Neural progenitor cell (in vitro differentiated cells): ENCODE data around the gene DLEC1. TPM values are rescaled to one million over a fixed set of nuclear protein-coding genes. Genes with fewer than 3 reads are reported as not detected.

Experiments
- DNase-seq: peaks from one replicate; pipeline ENCODE4 v3.0.0-alpha.2; 2016; ENCODE audit warnings: low spot score
- H2AFZ ChIP-seq: fragments of 200-600 bp; sonication (generic); replicated peaks from 2 replicates; pipeline ENCODE4 v1.6.1; 2016; ENCODE audit warnings: antibody characterized with exemption
- H3F3A ChIP-seq: fragments of 200-600 bp; sonication (generic); 2 replicates; pipeline ENCODE4 v1.6.1; 2016; ENCODE audit warnings: antibody characterized with exemption, low read depth
- H3K27ac ChIP-seq: fragments of 200-600 bp; sonication (generic); 2 replicates; pipeline ENCODE4 v1.5.1; 2016; ENCODE audit warnings: mild to moderate bottlenecking
- H3K27me3 ChIP-seq: fragments of 200-600 bp; sonication (generic); 2 replicates; pipeline ENCODE4 v1.6.1; 2016; ENCODE audit warnings: mild to moderate bottlenecking, moderate library complexity
- H3K36me3 ChIP-seq: fragments of 200-600 bp; sonication (generic); 2 replicates; pipeline ENCODE4 v1.5.1; 2016
- H3K4me1 ChIP-seq: fragments of 200-600 bp; sonication (generic); 2 replicates; pipeline ENCODE4 v1.6.1; 2016; ENCODE audit warnings: mixed run types
- H3K4me2 ChIP-seq: fragments of 200-600 bp; sonication (generic); 2 replicates; pipeline ENCODE4 v1.6.1; 2016
- H3K4me3 ChIP-seq: fragments of 200-600 bp; sonication (generic); 2 replicates; pipeline ENCODE4 v1.5.1; 2016
- H3K79me2 ChIP-seq: fragments of 200-600 bp; sonication (generic); 2 replicates; pipeline ENCODE4 v1.6.1; 2016; ENCODE audit warnings: low read depth
- H3K9ac ChIP-seq: fragments of 200-600 bp; sonication (generic); 2 replicates; pipeline ENCODE4 v1.6.1; 2016
- H3K9me3 ChIP-seq: fragments of 200-600 bp; sonication (generic); 2 replicates; pipeline ENCODE4 v1.5.1; 2016; ENCODE audit warnings: low read depth
- H4K20me1 ChIP-seq: fragments of 200-600 bp; sonication (generic); 2 replicates; pipeline ENCODE4 v1.6.1; 2016; ENCODE audit warnings: low read depth
- H3K27ac Mint-ChIP-seq: 3 replicates; pipeline ENCODE4 v1.8.0; 2021; ENCODE audit warnings: mixed read lengths
- H3K27me3 Mint-ChIP-seq: 2 replicates; pipeline ENCODE4 v1.8.0; 2022; ENCODE audit warnings: low read depth, mild to moderate bottlenecking, inconsistent platforms, moderate library complexity, mixed read lengths; ENCODE audit not compliant: insufficient read depth
- H3K36me3 Mint-ChIP-seq: 3 replicates; pipeline ENCODE4 v1.8.0; 2021; ENCODE audit warnings: mixed read lengths
- H3K4me1 Mint-ChIP-seq: 3 replicates; pipeline ENCODE4 v1.8.0; 2021; ENCODE audit warnings: mixed read lengths
- H3K4me3 Mint-ChIP-seq: 3 replicates; pipeline ENCODE4 v1.8.0; 2021; ENCODE audit warnings: mild to moderate bottlenecking, moderate library complexity, mixed read lengths
- H3K9me3 Mint-ChIP-seq: 3 replicates; pipeline ENCODE4 v1.8.0; 2020; ENCODE audit warnings: mixed read lengths
- CTCF ChIP-seq: fragments of 200-600 bp; sonication (generic); IDR thresholded peaks from 2 replicates; pipeline ENCODE4 v1.5.1; 2017; ENCODE audit warnings: antibody characterized with exemption, mild to moderate bottlenecking
- EZH2 ChIP-seq: fragments of 200-600 bp; sonication (generic); IDR thresholded peaks from 2 replicates; pipeline ENCODE4 v1.6.1; 2017; ENCODE audit warnings: antibody characterized with exemption, mild to moderate bottlenecking, moderate library complexity
- EZH2phosphoT487 ChIP-seq: fragments of 200-600 bp; sonication (generic); IDR thresholded peaks from 2 replicates; pipeline ENCODE4 v1.6.1; 2017; ENCODE audit warnings: antibody characterized with exemption
- total RNA-seq: library from RNA; depleted of rRNA; stranded (reverse); fragments of >200 nt; gene quantifications from 2 replicates; pipeline ENCODE4 v1.2.3, GENCODE V29; 2015; ENCODE audit warnings: low replicate concordance

Gene DLEC1
- total RNA-seq, 1 donor from 2014 or later: 0.60 TPM

DNA sequence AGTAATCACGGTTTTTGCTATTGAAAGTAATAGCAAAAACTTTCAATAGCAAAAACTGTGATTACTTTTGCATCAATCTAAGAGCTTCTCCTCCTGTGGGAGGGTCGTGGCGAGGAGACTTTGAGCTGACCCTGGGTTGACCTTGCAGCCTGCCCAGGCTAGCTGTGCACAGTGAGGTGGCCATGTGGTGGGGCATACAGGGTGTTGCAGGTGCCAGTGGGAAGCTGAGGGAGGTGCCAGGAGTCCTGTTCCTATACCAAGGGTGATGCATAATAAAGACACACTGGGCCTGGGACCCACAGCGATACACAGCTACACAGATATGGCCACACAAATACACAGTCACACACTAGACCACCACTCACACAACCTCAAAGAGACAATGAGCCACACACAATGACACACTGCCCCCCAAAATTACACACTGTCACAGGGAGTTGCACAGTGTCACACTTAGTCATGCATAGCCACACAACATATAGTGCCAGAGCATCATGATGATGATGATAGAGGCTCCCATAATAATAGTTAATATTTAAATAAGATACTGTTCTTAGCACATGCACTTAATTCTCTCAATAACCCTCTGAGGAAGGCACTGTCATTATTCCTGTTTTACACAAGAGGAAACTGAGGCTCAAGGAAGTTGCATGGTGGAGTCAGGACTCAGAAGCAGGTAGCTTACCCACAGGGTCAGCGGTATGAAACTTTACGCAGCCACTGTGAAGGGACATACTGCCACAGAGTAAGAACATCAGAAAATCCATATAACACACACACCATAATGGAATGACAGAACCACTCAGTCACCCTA is 15.9 kb upstream of the DLEC1 start:
- Histone ChIP-seq H3K36me3 (no peaks in the 10 kb centered on the region), H3K27ac (no peak overlapping the region), H3K4me3 (no peak overlapping the region), H3K27me3 (peaks cover 33% of the 10 kb centered on the region), H2AFZ (no peak overlapping the region), H3K9me3 (no peaks in the 10 kb centered on the region), H3F3A (peaks cover 8% of the 10 kb centered on the region), H3K9ac (no peak overlapping the region), H4K20me1 (peaks cover 69% of the 10 kb centered on the region), H3K4me1 (no peaks in the 10 kb centered on the region), H3K79me2 (peaks cover 10% of the 10 kb centered on the region), H3K4me2 (peak overlapping the region; percentile 83)
- no peaks in the 10 kb centered on the region for H3K9me3 Mint-ChIP-seq
- no peaks in the 10 kb centered on the region for H3K36me3 Mint-ChIP-seq
- no peak for DNase-seq
- peak overlapping the region; percentile 92 for H3K4me3 Mint-ChIP-seq
- peaks cover 15% of the 10 kb centered on the region for H3K4me1 Mint-ChIP-seq
- H3K27me3 Mint-ChIP-seq: peaks cover 15% of the 10 kb centered on the region
- H3K27ac Mint-ChIP-seq: no peak overlapping the region
- TF ChIP-seq EZH2 (no peak), CTCF (no peak), EZH2phosphoT487 (no peak)

- no peaks in the 10 kb centered on the region for H3K9me3 Mint-ChIP-seq
- H3K27me3 ChIP-seq: peaks cover 69% of the 10 kb centered on the region
- TF ChIP-seq EZH2phosphoT487: no peak
- TF ChIP-seq EZH2: no peak
- TF ChIP-seq CTCF: no peak
Measured at GRCh38 chr3:38026856-38027255, 12.2 kb upstream of the DLEC1 start.

GRCh38 chr3:38027466-38028465 is 11.2 kb upstream of the DLEC1 start:
- Histone ChIP-seq H3K27me3 (peaks cover 78% of the 10 kb centered on the region), H4K20me1 (peaks cover 49% of the 10 kb centered on the region), H3K36me3 (no peaks in the 10 kb centered on the region), H3K27ac (no peak overlapping the region), H3K9me3 (no peaks in the 10 kb centered on the region), H3K9ac (no peak overlapping the region), H3F3A (peaks cover 14% of the 10 kb centered on the region), H2AFZ (no peak overlapping the region), H3K79me2 (peaks cover 10% of the 10 kb centered on the region), H3K4me2 (peak overlapping the region; percentile 80), H3K4me3 (peak overlapping the region; percentile 83), H3K4me1 (peaks cover 4% of the 10 kb centered on the region)
- Mint-ChIP-seq H3K36me3 (no peaks in the 10 kb centered on the region), H3K4me3 (peak overlapping the region; percentile 83), H3K27ac (no peak overlapping the region), H3K27me3 (peaks cover 19% of the 10 kb centered on the region), H3K4me1 (peaks cover 22% of the 10 kb centered on the region), H3K9me3 (no peaks in the 10 kb centered on the region)
- no peak for DNase-seq
- TF ChIP-seq EZH2: no peak
- TF ChIP-seq CTCF: no peak
- TF ChIP-seq EZH2phosphoT487: no peak

More at GRCh38 chr3:38026856-38027255, 12.2 kb upstream of the DLEC1 start:
- Histone ChIP-seq H3K27ac (no peak overlapping the region), H3K9me3 (no peaks in the 10 kb centered on the region), H3K4me3 (no peak overlapping the region), H3K4me2 (no peak overlapping the region), H3K9ac (no peak overlapping the region), H2AFZ (no peak overlapping the region), H4K20me1 (peaks cover 58% of the 10 kb centered on the region), H3K36me3 (no peaks in the 10 kb centered on the region), H3K4me1 (peaks cover 4% of the 10 kb centered on the region), H3K79me2 (peaks cover 10% of the 10 kb centered on the region), H3F3A (peaks cover 14% of the 10 kb centered on the region)
- Mint-ChIP-seq H3K4me1 (peaks cover 22% of the 10 kb centered on the region), H3K27ac (no peak overlapping the region), H3K27me3 (peaks cover 21% of the 10 kb centered on the region), H3K4me3 (no peak overlapping the region), H3K36me3 (no peaks in the 10 kb centered on the region)
- DNase-seq: no peak
